Activated B cell treated with CpG ODN at 0.5 μM for 24 hours (primary cell): ENCODE data around the gene N4BP2L2. TPM values are rescaled to one million over a fixed set of nuclear protein-coding genes. Genes with fewer than 3 reads are reported as not detected.
A peak's percentile ranks its signal among the peaks of the same experiment; 100 is the strongest.

Experiments
- ATAC-seq: fragments of 200-7000 bp; cut with Tn5 transposase; one replicate; pipeline ENCODE4 v1.10.0; 2021; ENCODE audit warnings: low read depth, mild to moderate bottlenecking, moderate library complexity
- CTCF ChIA-PET: fragments of 350-600 bp; sonication (Branson Sonifier 250); formaldehyde crosslinking; loops from one replicate; lab custom pipeline; 2021; ENCODE audit warnings: antibody characterized with exemption; lab: Charles Lee
- POLR2A ChIA-PET: fragments of 350-600 bp; sonication (Branson Sonifier 250); formaldehyde crosslinking; loops from one replicate; lab custom pipeline; 2021; ENCODE audit warnings: antibody characterized with exemption; lab: Charles Lee
- DNase-seq: peaks from one replicate; pipeline ENCODE4 v3.0.0; 2022
- H3K27ac Mint-ChIP-seq: one replicate; pipeline ENCODE4 v1.8.0; 2020; ENCODE audit warnings: mixed read lengths
- H3K27me3 Mint-ChIP-seq: one replicate; pipeline ENCODE4 v1.8.0; 2021; ENCODE audit warnings: mixed read lengths
- H3K36me3 Mint-ChIP-seq: one replicate; pipeline ENCODE4 v1.8.0; 2021; ENCODE audit warnings: low read depth, mixed read lengths
- H3K4me1 Mint-ChIP-seq: one replicate; pipeline ENCODE4 v1.8.0; 2021; ENCODE audit warnings: mixed read lengths
- H3K4me3 Mint-ChIP-seq: one replicate; pipeline ENCODE4 v1.8.0; 2020; ENCODE audit warnings: mild to moderate bottlenecking, mixed read lengths
- H3K9me3 Mint-ChIP-seq: one replicate; pipeline ENCODE4 v1.8.0; 2020; ENCODE audit warnings: mixed read lengths
- intact Hi-C: fragments of 100-400 bp; cut with micrococcal nuclease; formaldehyde crosslinking; loops from one replicate; pipeline ENCODE4 v1.15.1; 2024
- total RNA-seq: library from RNA; stranded (reverse); gene quantifications from 2 replicates; pipeline ENCODE4 v1.2.3, GENCODE V29; 2022
- TF ChIP-seq, protein P1 (sequence below): fragments of 200-600 bp; IDR thresholded peaks from one replicate; pipeline ENCODE4 v1.8.0; 2022; ENCODE audit warnings: antibody characterized with exemption, mild to moderate bottlenecking

N4BP2L2 gene
- total RNA-seq, 1 donor from 2014 or later, result 153 TPM

DNA sequence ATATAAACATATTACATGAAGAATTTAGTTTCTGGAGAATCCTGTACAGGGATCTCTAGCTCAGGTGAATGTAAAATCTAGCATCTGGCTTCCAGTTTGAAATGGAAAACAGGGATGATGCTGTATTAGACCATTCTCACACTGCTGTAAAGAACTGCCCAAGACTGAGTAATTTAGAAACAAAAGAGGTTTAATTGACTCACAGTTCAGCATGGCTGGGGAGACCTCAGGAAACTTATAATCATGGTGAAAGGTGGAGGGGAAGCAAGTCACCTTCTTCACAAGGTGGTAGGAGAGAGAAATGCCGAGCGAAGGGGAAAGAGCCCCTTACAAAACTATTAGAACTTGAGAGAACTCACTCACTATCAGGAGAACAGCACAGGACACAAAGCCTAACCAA, 17.0 kb upstream of the N4BP2L2 start:
- Mint-ChIP-seq H3K27me3 (peaks cover 3% of the 10 kb centered on the region), H3K4me3 (no peak overlapping the region), H3K4me1 (no peaks in the 10 kb centered on the region), H3K36me3 (no peaks in the 10 kb centered on the region), H3K9me3 (peaks cover 2% of the 10 kb centered on the region), H3K27ac (no peak overlapping the region)
- ATAC-seq (no peak), DNase-seq (no peak)
- TF ChIP-seq, protein P1, sequence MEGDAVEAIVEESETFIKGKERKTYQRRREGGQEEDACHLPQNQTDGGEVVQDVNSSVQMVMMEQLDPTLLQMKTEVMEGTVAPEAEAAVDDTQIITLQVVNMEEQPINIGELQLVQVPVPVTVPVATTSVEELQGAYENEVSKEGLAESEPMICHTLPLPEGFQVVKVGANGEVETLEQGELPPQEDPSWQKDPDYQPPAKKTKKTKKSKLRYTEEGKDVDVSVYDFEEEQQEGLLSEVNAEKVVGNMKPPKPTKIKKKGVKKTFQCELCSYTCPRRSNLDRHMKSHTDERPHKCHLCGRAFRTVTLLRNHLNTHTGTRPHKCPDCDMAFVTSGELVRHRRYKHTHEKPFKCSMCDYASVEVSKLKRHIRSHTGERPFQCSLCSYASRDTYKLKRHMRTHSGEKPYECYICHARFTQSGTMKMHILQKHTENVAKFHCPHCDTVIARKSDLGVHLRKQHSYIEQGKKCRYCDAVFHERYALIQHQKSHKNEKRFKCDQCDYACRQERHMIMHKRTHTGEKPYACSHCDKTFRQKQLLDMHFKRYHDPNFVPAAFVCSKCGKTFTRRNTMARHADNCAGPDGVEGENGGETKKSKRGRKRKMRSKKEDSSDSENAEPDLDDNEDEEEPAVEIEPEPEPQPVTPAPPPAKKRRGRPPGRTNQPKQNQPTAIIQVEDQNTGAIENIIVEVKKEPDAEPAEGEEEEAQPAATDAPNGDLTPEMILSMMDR, result no peak
- CTCF ChIA-PET, result no interaction called here
- POLR2A ChIA-PET, result no interaction called here
- intact Hi-C loops, result no loop called here

DNA sequence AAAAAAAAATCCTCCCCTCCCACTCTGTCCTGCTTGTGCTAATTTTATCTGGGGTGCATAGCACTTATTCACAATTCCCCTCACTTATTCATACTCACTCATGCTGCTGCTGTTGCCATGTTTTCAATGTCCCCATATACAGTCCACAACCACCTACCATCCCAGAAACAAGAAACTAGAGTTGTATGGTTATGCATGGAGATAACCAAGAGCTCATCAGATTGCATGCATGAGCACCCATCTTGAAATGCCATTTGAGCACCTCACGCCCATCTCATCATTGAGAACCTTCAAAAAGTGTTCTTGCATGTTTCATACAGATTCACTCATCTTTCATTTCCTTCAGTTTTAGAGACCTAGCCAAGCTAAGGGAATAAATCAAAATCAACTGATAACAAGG, 15.1 kb upstream of the N4BP2L2 start:
- DNase-seq (no peak), ATAC-seq (no peak)
- ChIA-PET POLR2A (no interaction called here), CTCF (interaction anchor here (1.2 kb wide), 1 partner anchor 27 kb away, joined by 3 read pairs; no protein-coding TSS in a partner anchor)
- H3K27me3 Mint-ChIP-seq, result peaks cover 3% of the 10 kb centered on the region
- H3K4me1 Mint-ChIP-seq, result peaks cover 2% of the 10 kb centered on the region
- TF ChIP-seq, protein P1, result no peak
- no peak overlapping the region for H3K4me3 Mint-ChIP-seq
- H3K36me3 Mint-ChIP-seq, result no peaks in the 10 kb centered on the region
- H3K27ac Mint-ChIP-seq, result no peak overlapping the region
- no peaks in the 10 kb centered on the region for H3K9me3 Mint-ChIP-seq
- intact Hi-C loops, result no loop called here

DNA sequence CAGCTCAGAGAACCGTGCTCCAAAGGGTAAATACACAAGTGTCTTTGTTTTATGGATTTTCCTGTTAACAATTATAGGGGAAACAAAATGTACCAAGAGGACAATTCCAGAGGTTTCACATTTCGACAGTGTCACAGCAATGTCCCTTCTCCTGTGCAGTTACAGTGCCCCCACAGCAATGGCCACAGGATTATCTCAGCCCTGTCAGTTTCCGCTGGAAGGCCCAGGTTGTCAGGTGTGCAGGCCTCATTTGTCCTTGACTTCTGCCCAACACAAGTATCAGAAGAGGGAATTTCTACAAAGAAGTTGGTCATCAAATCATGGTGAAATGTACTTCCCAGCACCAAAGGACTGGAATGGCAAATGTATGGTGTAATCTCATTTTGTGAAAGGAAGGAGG, 11.2 kb upstream of the N4BP2L2 start:
- no peak for ATAC-seq
- DNase-seq, result no peak
- Mint-ChIP-seq H3K36me3 (no peaks in the 10 kb centered on the region), H3K4me3 (no peak overlapping the region), H3K27me3 (peaks cover 3% of the 10 kb centered on the region), H3K4me1 (peaks cover 12% of the 10 kb centered on the region), H3K27ac (no peak overlapping the region), H3K9me3 (no peaks in the 10 kb centered on the region)
- ChIA-PET CTCF (no interaction called here), POLR2A (interaction anchor here (0.6 kb wide), 1 partner anchor 109 kb away, joined by 3 read pairs; no protein-coding TSS in a partner anchor)
- intact Hi-C loops, result no loop called here
- TF ChIP-seq, protein P1, result no peak

DNA sequence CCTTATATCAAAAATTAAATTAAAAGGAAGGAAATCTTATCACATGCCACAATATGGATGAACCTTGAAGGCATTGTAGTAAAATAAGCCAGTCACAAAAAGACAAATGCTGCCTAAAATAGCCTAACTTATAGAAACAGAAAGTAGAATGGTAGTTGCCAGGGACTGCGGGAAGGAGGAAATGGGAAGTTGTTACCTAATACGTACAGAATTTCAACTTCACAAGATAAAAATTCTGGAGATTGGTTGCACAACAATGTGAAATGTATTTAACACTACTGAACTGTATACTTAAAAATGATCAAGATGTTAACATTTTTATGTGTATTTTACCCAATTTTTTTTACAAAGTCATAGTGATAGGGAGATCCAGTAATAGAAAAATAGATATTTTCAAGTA, 10.2 kb upstream of the N4BP2L2 start:
- no peak overlapping the region for H3K4me3 Mint-ChIP-seq
- H3K4me1 Mint-ChIP-seq, result peaks cover 14% of the 10 kb centered on the region
- H3K9me3 Mint-ChIP-seq, result no peaks in the 10 kb centered on the region
- ATAC-seq, result no peak
- ChIA-PET CTCF (no interaction called here), POLR2A (no interaction called here)
- TF ChIP-seq, protein P1, result no peak
- DNase-seq, result no peak
- no peaks in the 10 kb centered on the region for H3K36me3 Mint-ChIP-seq
- H3K27ac Mint-ChIP-seq, result no peak overlapping the region
- intact Hi-C loops, result no loop called here
- peaks cover 3% of the 10 kb centered on the region for H3K27me3 Mint-ChIP-seq

DNA sequence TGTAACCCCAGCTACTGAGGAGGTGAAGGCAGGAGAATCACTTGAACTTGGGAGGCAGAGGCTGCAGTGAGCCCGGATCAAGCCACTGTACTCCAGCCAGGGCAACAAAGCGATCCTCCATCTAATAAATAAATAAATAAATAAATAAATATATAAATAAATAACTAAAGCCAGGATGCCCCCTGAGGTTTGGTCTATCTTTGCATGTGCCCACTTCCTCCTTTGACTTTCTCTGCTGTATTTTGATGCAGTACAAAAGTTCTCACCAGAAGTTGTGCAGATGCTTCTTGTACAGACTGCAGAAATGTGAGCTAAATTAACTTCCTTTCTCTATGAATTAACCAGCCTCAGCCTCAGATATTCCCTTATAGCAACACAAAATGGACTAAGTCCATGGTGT, 6.5 kb upstream of the N4BP2L2 start:
- no peak for DNase-seq
- Mint-ChIP-seq H3K27me3 (no peaks in the 10 kb centered on the region), H3K4me1 (peaks cover 14% of the 10 kb centered on the region), H3K9me3 (no peaks in the 10 kb centered on the region), H3K36me3 (no peaks in the 10 kb centered on the region), H3K27ac (no peak overlapping the region), H3K4me3 (no peak overlapping the region)
- ChIA-PET POLR2A (no interaction called here), CTCF (interaction anchor here (1.0 kb wide), 1 partner anchor 41 kb away, joined by 3 read pairs; no protein-coding TSS in a partner anchor)
- intact Hi-C loops, result no loop called here
- TF ChIP-seq, protein P1, result no peak
- ATAC-seq, result peak; percentile 70
